Measurements from ENCODE around the gene S100PBP. TPM values are rescaled to one million over a fixed set of nuclear protein-coding genes. Genes with fewer than 3 reads are reported as not detected.

The S100PBP gene
- total RNA-seq, 2 experiments from 2014 or later: 58.0 to 65.8 TPM

DNA sequence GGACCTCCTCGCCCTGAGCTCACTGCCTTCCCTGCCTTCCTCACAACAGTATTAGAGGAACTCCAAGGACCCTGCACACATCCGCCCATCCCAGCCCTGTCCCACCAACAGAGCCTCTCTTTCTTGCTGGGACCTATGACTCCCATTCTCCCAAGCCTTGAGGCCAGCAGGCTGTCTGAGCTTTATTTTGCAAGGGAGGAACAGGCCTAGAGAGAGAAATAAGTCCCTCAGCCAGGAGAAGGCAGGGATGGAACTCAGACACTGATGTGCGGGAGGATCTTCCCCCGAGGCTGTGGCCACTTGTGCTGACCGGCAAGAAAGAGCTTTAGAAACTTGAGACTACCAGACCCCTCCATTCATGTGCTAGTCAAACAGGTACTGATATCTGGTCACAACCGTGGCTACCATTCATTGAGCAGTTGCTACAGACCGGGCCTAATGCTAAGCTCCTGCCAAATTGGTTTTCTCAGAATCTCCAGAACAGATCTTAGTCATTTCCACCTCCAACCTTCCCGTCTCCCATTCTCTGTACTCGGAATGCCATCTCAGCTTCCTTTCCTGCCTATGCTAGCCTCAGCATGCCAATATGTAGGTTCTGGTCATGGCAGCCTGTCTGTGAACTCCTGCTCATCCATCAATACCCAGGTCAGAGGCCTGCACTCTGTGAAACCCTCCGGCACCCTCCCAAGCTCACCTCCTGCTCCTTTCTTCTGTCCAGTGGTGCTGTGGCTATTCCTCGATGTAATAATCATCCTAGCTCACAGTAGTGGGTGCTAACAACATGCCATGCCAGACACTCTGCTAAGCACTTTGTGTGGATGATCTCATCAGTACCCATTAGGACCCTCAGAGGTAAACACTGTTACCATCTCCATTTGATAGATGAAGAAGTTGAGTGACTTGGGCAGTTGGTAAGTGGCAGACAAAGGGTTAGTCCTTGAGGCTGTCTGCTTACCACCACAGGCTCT, 79.9 kb downstream of the S100PBP start:
- H3K4me1 Mint-ChIP-seq: peaks cover 9% of the 10 kb centered on the region

DNA sequence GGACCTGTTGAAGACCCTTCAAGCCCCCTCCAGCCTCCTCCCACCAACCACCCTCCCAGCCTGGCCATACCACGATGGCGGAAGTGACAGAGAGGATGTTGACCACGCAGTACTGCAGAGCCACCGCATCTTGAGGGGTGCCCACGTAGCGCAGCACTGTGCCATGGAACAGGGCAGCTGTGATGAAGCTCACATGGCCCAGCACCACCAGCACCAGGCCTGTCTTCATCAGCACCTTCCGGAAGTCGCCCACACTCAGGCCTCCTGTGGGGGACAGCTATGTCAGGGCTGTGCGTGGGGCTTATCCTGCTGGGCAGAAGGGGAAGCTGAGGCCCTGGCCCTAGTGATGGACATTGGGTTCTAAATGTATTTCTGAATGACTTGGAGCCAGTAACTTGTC, 80.6 kb downstream of the S100PBP start:
- no peak for DNase-seq
- POLR2A ChIA-PET: no interaction called here

More for the DNA sequence above, 79.9 kb downstream of the S100PBP start:
- H3K9me3 Mint-ChIP-seq: no peaks in the 10 kb centered on the region
- DNase-seq: no peak
- no peak overlapping the region for H3K4me3 Mint-ChIP-seq
- H3K27ac Mint-ChIP-seq: no peak overlapping the region
- H3K36me3 Mint-ChIP-seq (ENCODE audit: low read depth): no peaks in the 10 kb centered on the region
- peaks cover 53% of the 10 kb centered on the region for H3K27me3 Mint-ChIP-seq
- ChIA-PET CTCF (interaction anchor here (0.5 to 0.9 kb wide), 3 partner anchors 9 to 581 kb away, joined by 3 to 4 read pairs (median 3); no protein-coding TSS in a partner anchor), POLR2A (no interaction called here)

DNA sequence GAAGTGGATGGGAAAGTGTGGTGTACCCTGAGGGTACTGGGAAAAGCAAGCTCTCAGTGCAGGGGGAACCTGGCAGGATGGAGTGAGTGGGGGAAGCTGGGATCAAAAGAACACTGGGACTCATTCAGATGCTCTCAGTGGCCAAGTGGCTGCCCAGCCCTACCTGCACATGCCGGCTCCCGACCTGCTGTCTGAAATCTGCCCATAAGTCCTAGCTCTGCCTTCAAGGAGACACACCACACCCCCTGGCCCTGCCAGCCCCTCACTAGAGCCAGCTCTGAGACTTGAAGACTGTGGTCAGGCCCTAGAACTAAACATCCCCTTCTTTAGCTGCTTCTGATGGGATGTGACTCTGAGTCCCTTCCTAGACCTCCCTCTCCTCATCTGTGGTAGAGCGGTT, 81.5 kb downstream of the S100PBP start:
- no peak overlapping the region for H3K4me3 Mint-ChIP-seq
- CTCF ChIA-PET: interaction anchor here (0.7 to 1.6 kb wide), 2 partner anchors 13 to 191 kb away, joined by 3 to 11 read pairs; partner anchors contain the start of gene HPCA

More for the DNA sequence above, 80.6 kb downstream of the S100PBP start:
- CTCF ChIA-PET: interaction anchor here (0.6 to 1.6 kb wide), 2 partner anchors 12 to 167 kb away, joined by 3 to 11 read pairs; partner anchors contain the start of gene HPCA
- H3K27me3 Mint-ChIP-seq: peaks cover 55% of the 10 kb centered on the region
- no peak overlapping the region for H3K27ac Mint-ChIP-seq
- no peaks in the 10 kb centered on the region for H3K9me3 Mint-ChIP-seq
- H3K4me3 Mint-ChIP-seq: no peak overlapping the region
- H3K4me1 Mint-ChIP-seq: peaks cover 5% of the 10 kb centered on the region
- H3K36me3 Mint-ChIP-seq (ENCODE audit: low read depth): no peaks in the 10 kb centered on the region

DNA sequence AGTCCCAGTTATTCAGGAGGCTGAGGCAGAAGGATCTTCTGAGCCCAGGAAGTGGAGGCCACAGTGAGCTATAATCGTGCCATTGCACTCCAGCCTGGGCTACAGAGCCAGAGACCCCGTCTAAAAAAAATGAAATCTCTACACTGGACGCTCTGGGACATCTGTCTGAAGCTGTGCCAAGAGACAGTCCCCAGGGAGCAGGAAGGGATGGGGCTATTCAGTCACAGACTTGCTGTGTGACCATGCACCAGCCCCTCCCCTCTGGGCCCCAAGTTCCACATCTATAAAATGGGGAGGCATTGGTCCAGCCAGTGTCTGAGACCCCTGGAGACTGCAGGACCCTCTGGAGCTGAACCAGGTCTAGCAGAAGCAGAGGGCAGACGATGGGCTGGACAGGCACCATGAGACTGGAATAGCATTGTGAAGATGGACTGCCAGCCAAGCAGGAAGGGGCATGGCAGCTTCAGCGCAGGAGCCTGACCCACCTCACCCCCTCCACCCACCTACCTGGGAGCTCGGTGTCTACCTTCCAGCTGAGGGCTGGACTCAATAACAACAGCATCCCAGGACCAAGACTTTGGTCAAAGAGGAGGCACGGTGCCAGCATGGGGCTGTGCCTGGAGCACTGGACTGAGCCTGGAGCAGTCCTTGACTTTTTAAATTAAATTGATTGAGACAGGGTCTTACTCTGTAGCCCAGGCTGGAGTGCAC, 82.3 kb downstream of the S100PBP start:
- Mint-ChIP-seq H3K4me1 (peaks cover 5% of the 10 kb centered on the region), H3K27ac (no peak overlapping the region), H3K4me3 (no peak overlapping the region), H3K9me3 (no peaks in the 10 kb centered on the region), H3K27me3 (peaks cover 59% of the 10 kb centered on the region), H3K36me3 (ENCODE audit: low read depth) (no peaks in the 10 kb centered on the region)
- ChIA-PET POLR2A (no interaction called here), CTCF (interaction anchor here (0.9 to 1.6 kb wide), 3 partner anchors 9 to 28 kb away, joined by 3 to 11 read pairs (median 3); partner anchors contain the start of gene HPCA)
- no peak for DNase-seq

More for the DNA sequence above, 81.5 kb downstream of the S100PBP start:
- no peak for DNase-seq
- Mint-ChIP-seq H3K27ac (no peak overlapping the region), H3K9me3 (no peaks in the 10 kb centered on the region), H3K4me1 (peaks cover 5% of the 10 kb centered on the region), H3K36me3 (ENCODE audit: low read depth) (no peaks in the 10 kb centered on the region), H3K27me3 (peaks cover 56% of the 10 kb centered on the region)
- POLR2A ChIA-PET: no interaction called here

DNA sequence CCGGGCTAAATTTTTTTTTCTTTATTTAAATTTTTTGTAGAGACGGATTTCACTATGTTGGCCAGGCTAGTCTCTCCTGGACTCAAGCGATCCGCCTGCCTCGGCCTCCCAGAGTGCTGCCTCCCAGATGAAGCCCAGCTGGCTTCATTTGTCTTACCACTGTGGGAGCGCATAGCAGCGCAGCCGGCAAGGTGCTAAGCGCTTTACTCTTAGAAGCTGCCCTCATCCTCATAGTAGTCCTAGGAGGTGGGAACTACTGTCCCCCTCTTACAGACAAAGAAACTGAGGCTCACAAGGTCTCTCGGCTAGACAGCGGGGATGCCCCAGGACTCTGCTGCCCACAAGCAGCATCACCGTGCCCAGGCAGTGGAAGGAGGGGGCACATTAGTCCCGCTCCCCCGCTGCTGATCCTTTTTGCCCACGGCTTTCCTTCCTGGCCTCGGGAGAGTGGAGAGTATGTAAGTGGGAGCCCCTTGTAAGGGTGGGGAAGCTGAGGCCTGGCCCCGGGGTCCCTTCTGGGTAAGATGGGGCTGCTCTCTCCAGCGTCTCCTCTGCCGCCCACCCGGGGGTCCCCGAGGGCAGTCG, 83.0 kb downstream of the S100PBP start:
- H3K9me3 Mint-ChIP-seq: no peaks in the 10 kb centered on the region
- peaks cover 61% of the 10 kb centered on the region for H3K27me3 Mint-ChIP-seq

DNA sequence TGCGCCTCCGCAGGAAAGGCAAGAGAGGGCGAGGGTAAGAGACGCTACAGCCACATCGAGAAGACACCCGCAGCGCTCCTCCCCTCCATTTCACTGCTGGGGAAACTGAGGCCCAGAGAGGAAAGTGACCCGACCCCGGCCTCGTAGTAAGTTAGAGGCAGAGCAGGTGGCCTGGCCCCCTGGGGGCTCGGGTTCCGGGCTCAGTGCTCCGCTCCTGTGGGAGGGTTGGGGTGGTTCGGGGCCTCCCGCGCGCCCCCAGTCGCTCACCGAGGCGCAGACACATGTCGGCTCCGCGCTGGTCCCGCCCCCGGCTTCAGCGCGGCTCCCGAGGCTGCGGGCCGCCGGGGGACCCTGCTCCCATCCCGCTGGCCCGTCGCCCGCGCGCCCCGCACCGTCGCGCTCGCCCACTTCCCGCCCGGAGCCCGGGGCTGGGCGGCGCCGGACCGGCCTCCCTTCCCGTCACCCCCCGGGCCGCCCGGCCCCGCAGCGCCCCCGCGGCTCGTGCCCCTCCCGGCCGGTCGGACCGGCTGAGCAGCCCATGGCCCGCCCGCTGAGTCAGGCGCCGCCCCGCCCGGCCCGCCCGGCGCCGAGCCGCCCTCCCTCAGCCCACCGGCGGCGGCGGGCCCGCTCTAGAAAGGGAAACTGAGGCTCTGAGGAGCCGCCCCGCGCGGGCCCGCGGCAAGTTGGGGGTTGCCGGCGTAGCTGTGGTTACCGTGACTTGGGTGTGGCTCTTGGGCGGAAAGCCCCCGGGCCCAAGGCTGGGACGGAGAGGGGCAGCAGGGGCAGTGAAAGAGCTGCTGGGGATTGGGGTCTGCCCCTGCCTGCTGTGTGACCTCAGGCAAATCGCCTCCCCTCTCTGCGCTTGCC, 83.7 kb downstream of the S100PBP start, which contains the start of gene TMEM54:
TMEM54 (minus strand) TSS at position 434 of the 867 bp plus-strand sequence; CDS start at position 283, 151 bp downstream.
- Mint-ChIP-seq H3K27me3 (peaks cover 57% of the 10 kb centered on the region), H3K4me1 (peaks cover 5% of the 10 kb centered on the region), H3K4me3 (peak within 1 kb of the TSS; percentile 56), H3K27ac (no peak within 1 kb of the TSS), H3K36me3 (ENCODE audit: low read depth) (no peaks in the 10 kb centered on the region), H3K9me3 (no peaks in the 10 kb centered on the region)
- ChIA-PET CTCF (no interaction called here), POLR2A (no interaction called here)
- no peak for DNase-seq

More for the DNA sequence above, 83.0 kb downstream of the S100PBP start:
- peak overlapping the region; percentile 51 for H3K4me3 Mint-ChIP-seq
- no peaks in the 10 kb centered on the region for H3K36me3 Mint-ChIP-seq (ENCODE audit: low read depth)
- DNase-seq: no peak
- POLR2A ChIA-PET: no interaction called here
- CTCF ChIA-PET: interaction anchor here (0.9 to 1.5 kb wide), 2 partner anchors 10 to 28 kb away, joined by 3 read pairs; no protein-coding TSS in a partner anchor
- no peak overlapping the region for H3K27ac Mint-ChIP-seq
- peaks cover 5% of the 10 kb centered on the region for H3K4me1 Mint-ChIP-seq

DNA sequence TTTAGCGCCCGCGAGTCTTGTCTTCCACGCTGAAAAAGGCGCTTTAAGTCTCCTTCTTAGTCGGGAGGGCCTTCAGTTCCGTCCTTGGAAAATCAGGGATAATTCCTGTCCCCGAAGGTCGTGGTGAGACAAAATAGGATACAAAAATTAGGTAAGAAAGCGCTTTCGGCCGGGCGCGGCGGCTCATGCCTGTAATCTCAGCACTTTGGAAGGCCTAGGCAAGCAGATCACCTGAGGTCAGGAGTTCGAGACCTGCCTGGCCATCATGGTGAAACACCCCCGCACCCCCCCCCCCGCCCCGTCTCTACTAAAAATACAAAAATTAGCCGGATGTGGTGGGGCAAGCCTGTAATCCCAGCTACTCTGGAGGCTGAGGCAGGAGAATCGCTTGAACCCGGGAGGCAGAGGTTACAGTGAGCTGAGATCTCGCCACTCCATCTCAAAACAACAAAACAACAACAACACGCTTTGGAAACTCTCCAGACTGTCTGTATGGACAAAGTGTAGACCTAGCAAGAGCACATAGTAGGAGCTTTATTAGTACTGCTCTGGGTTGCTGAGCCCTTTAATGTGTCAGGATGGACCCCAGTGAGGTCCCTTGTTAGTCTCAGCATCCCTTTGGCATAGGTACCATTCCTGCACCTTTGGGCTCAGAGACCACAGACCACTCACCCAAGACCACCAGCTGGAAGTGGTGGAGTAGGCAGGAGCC, 84.5 kb downstream of the S100PBP start:
- H3K36me3 Mint-ChIP-seq (ENCODE audit: low read depth): no peaks in the 10 kb centered on the region
- no peak overlapping the region for H3K27ac Mint-ChIP-seq
- H3K27me3 Mint-ChIP-seq: peaks cover 57% of the 10 kb centered on the region
- no peak for DNase-seq
- peaks cover 5% of the 10 kb centered on the region for H3K4me1 Mint-ChIP-seq
- peak overlapping the region; percentile 56 for H3K4me3 Mint-ChIP-seq
- H3K9me3 Mint-ChIP-seq: no peaks in the 10 kb centered on the region
- ChIA-PET POLR2A (no interaction called here), CTCF (interaction anchor here (0.6 to 1.6 kb wide), 4 partner anchors 17 to 72 kb away, joined by 3 read pairs; no protein-coding TSS in a partner anchor)

DNA sequence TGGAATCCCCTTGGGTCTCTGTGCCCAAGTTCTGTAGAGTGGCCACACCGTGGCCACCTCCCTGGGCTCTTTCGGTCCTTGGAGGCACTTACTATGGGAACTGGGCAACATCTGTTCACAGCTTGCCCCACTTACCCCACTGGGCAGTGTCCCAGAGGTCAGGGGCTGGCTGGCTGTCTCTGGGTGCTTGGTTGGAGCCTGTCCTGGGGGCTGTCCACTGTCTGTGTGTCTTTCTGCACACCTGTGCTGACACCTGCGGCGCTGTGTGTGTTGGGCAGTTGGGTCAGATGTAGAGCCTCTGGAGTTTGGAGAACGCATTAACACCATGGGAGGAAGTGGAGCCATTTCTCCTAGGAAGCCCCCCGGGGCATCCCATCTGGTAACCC, 85.1 kb downstream of the S100PBP start:
- CTCF ChIA-PET: interaction anchor here (0.6 to 1.6 kb wide), 5 partner anchors 17 to 72 kb away, joined by 3 to 4 read pairs (median 3); no protein-coding TSS in a partner anchor

DNA sequence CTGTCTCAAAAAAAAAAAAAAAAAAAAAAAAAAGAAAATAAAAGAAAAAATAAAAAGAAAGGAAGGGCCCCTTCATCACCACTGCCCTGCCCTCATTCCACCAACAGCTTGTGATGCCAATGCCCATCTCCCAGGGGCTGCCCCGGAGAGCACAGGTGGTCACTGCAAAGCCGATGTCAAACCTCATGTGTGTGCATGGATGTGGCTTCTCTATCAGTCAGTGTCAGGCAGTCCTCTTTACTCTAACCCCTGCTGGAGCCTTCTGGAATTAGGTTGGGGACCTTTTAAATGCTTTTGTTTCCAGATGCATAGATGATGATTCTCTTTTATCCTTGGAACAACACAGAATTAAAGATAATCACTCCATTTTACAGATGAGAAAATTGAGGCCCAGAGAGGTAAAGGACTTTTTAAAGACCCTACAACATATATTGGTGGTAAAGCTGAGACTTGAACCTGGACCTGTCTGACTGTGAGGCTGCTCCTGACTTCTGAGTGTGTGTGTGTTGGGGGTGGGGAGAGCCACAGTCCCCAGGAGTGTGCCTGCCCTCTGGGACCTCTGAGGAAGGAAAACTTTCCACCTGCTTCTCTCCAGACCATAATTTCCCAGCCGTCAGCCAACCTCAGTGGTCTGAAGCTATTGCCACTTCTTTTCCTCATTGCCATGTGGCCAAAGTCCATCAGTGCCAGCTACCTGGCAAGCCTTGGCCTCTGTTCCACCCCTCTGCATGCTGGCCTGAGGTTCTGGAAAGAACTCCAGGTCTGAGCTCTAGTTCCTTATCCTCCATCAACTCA, 86.7 kb downstream of the S100PBP start:
- no peak for DNase-seq
- Mint-ChIP-seq H3K9me3 (no peaks in the 10 kb centered on the region), H3K27ac (no peak overlapping the region), H3K4me1 (peaks cover 5% of the 10 kb centered on the region), H3K4me3 (no peak overlapping the region), H3K36me3 (ENCODE audit: low read depth) (no peaks in the 10 kb centered on the region), H3K27me3 (peaks cover 50% of the 10 kb centered on the region)
- CTCF ChIA-PET: interaction anchor here (0.6 to 1.6 kb wide), 6 partner anchors 9 to 580 kb away, joined by 3 to 7 read pairs (median 3); no protein-coding TSS in a partner anchor
- POLR2A ChIA-PET: no interaction called here

More for the DNA sequence above, 85.1 kb downstream of the S100PBP start:
- DNase-seq: no peak
- POLR2A ChIA-PET: no interaction called here
- Mint-ChIP-seq H3K27me3 (peaks cover 57% of the 10 kb centered on the region), H3K27ac (no peak overlapping the region), H3K36me3 (ENCODE audit: low read depth) (no peaks in the 10 kb centered on the region), H3K4me1 (peaks cover 5% of the 10 kb centered on the region), H3K9me3 (no peaks in the 10 kb centered on the region), H3K4me3 (peak overlapping the region; percentile 14)

DNA sequence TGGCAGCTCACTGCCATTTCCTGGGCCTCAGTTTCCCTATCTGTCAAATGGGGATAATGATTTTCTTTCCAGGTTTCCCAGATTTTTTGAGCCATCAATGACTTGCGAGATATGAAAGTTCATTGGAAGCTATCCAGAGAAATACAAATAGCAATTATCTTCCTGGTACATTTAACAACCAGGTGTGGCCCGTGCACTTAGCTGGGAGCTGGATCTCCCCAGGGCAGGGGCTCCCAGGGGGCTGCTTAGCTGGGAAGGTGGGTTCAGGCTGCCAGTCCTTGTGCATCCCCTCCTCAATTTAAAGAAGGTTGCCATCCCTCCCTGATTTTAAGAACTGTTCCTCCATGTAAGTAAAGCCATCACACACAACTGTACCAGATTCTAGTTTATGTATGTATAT, 87.3 kb downstream of the S100PBP start:
- Mint-ChIP-seq H3K4me1 (peaks cover 5% of the 10 kb centered on the region), H3K9me3 (no peaks in the 10 kb centered on the region), H3K27me3 (peaks cover 47% of the 10 kb centered on the region), H3K4me3 (no peak overlapping the region), H3K36me3 (ENCODE audit: low read depth) (no peaks in the 10 kb centered on the region), H3K27ac (no peak overlapping the region)
- POLR2A ChIA-PET: no interaction called here
- no peak for DNase-seq
- CTCF ChIA-PET: interaction anchor here (0.6 to 1.6 kb wide), 5 partner anchors 10 to 580 kb away, joined by 3 to 7 read pairs (median 3); no protein-coding TSS in a partner anchor
